Measurements from ENCODE around the gene AFG1L.
"Not testable (repeated sequence)": the region's sequence is repeated elsewhere in the genome, so short reads cannot be mapped to it uniquely, and the experiment has no call there.

AFG1L gene

GRCh38 chr6:108408861-108409260 lies 114.0 kb downstream of the AFG1L start:
- no peak for DNase-seq (ENCODE audit: low read depth in 2 of 2)

- DNase-seq (ENCODE audit: low read depth in 2 of 2) = not testable (repeated sequence)
These were observed 121.4 kb downstream of the AFG1L start for GRCh38 chr6:108416047-108416833.

GRCh38 chr6:108417027-108417426 lies 122.2 kb downstream of the AFG1L start:
- DNase-seq (ENCODE audit: low read depth in 2 of 2) = no peak

- DNase-seq (ENCODE audit: low read depth in 2 of 2) = no peak
These were observed 124.6 kb downstream of the AFG1L start for GRCh38 chr6:108419474-108419873.

GRCh38 chr6:108419934-108420609 lies 125.2 kb downstream of the AFG1L start:
- no peak for DNase-seq (ENCODE audit: low read depth in 2 of 2)

GRCh38 chr6:108421366-108421765 lies 126.5 kb downstream of the AFG1L start:
- DNase-seq (ENCODE audit: low read depth in 2 of 2) = no peak

- DNase-seq (ENCODE audit: low read depth in 2 of 2) = no peak
These were observed 129.3 kb downstream of the AFG1L start for GRCh38 chr6:108423982-108424705.

GRCh38 chr6:108425428-108425827 lies 130.6 kb downstream of the AFG1L start:
- no peak for DNase-seq (ENCODE audit: low read depth in 2 of 2)

GRCh38 chr6:108432143-108432542 lies 137.3 kb downstream of the AFG1L start:
- no peak for DNase-seq (ENCODE audit: low read depth in 2 of 2)

- DNase-seq (ENCODE audit: low read depth in 2 of 2) = no peak
These were observed 137.9 kb downstream of the AFG1L start for GRCh38 chr6:108432792-108433191.

- DNase-seq (ENCODE audit: low read depth in 2 of 2) = no peak
These were observed 139.4 kb downstream of the AFG1L start for GRCh38 chr6:108434222-108434621.

GRCh38 chr6:108435391-108435790 lies 140.5 kb downstream of the AFG1L start:
- DNase-seq (ENCODE audit: low read depth in 2 of 2) = no peak

GRCh38 chr6:108436771-108437170 lies 141.9 kb downstream of the AFG1L start:
- no peak for DNase-seq (ENCODE audit: low read depth in 2 of 2)

- no peak for DNase-seq (ENCODE audit: low read depth in 2 of 2)
These were observed 143.0 kb downstream of the AFG1L start for GRCh38 chr6:108437821-108438220.

GRCh38 chr6:108438918-108439317 lies 144.1 kb downstream of the AFG1L start:
- DNase-seq (ENCODE audit: low read depth in 2 of 2) = no peak

GRCh38 chr6:108441141-108441540 lies 146.3 kb downstream of the AFG1L start:
- no peak for DNase-seq (ENCODE audit: low read depth in 2 of 2)

- DNase-seq (ENCODE audit: low read depth in 2 of 2) = no peak
These were observed 148.1 kb downstream of the AFG1L start for GRCh38 chr6:108442770-108443520.

- no peak for DNase-seq (ENCODE audit: low read depth in 2 of 2)
These were observed 151.8 kb downstream of the AFG1L start for GRCh38 chr6:108446629-108447150.

- no peak for DNase-seq (ENCODE audit: low read depth in 2 of 2)
These were observed 153.6 kb downstream of the AFG1L start for GRCh38 chr6:108448481-108448880.

GRCh38 chr6:108449717-108450116 lies 154.9 kb downstream of the AFG1L start:
- DNase-seq (ENCODE audit: low read depth in 2 of 2) = not testable (repeated sequence)

GRCh38 chr6:108451816-108452215 lies 157.0 kb downstream of the AFG1L start:
- no peak for DNase-seq (ENCODE audit: low read depth in 2 of 2)
